ENCODE data around the gene SSC4D. TPM values are rescaled to one million over a fixed set of nuclear protein-coding genes. Genes with fewer than 3 reads are reported as not detected.

SSC4D gene
- total and polyA plus RNA-seq, 9 of the 15 experiments (the other 6 are each of a cell fraction or from before 2014, with no cell fraction given): 0.06 to 1.1 (median 0.85) TPM; not detected in 1

GRCh38 chr7:76359111-76359977 lies 50.2 kb downstream of the SSC4D start:
- H3K9me3 ChIP-seq (replicated peaks; ENCODE audit: control insufficient read depth, insufficient read depth, low read depth, low read length): no peaks in the 10 kb centered on the region
- WGBS (ENCODE audit: insufficient coverage, low coverage, missing lambda C conversion rate): under 1% methylated on average over 34 of the region's 41 CpGs
- peaks cover 45% of the 10 kb centered on the region for H3K79me2 ChIP-seq (ENCODE audit: control insufficient read depth, insufficient read depth, low read length)
- intact Hi-C loops (cut with micrococcal nuclease): loop anchor here (1.0 to 2.0 kb wide), 2 partner anchors 33 to 41 kb away; no protein-coding TSS in a partner anchor
- peak overlapping the region; percentile 94 for H3K4me3 ChIP-seq
- TSS peak; percentile 99 for BruUV-seq (replicated peaks)
- H3K9ac ChIP-seq (ENCODE audit: insufficient read depth in 1 of 2, low read depth in 2 of 2, low read length in 2 of 2): peak overlapping the region; percentile 84 to 99
- in situ Hi-C loops (cut with MboI): no loop called here
- no peaks in the 10 kb centered on the region for H3K27me3 ChIP-seq (ENCODE audit: control insufficient read depth in 2 of 2, insufficient read depth in 2 of 2, low read length in 2 of 2)
- H3K9me1 ChIP-seq (ENCODE audit: control insufficient read depth, insufficient read depth, low read length): no peaks in the 10 kb centered on the region
- peak overlapping the region; percentile 90 for H3K27ac ChIP-seq (ENCODE audit: extremely low read depth, low read depth, low read length)
- peaks cover 33% of the 10 kb centered on the region for H4K20me1 ChIP-seq (replicated peaks; ENCODE audit: control insufficient read depth, insufficient read depth, low read length)
- ChIA-PET POLR2A (interaction anchor here (0.5 to 2.7 kb wide), 12 partner anchors 10 to 1448 kb away, joined by 3 to 24 read pairs (median 4); no protein-coding TSS in a partner anchor), CTCF (ENCODE audit: low intra/inter-chr PET ratio) (no interaction called here)
- FAIRE-seq: peak; percentile 81
- ATAC-seq: peak; percentile 94
- peak; percentile 98 to 99 (median 99) for DNase-seq (ENCODE audit: extremely low read depth in 1 of 4, low spot score in 3 of 4)
- H3K4me1 ChIP-seq (replicated peaks in 1 of 2; ENCODE audit: control insufficient read depth in 2 of 2, insufficient read depth in 2 of 2, low read length in 2 of 2): peaks cover 15 to 32% of the 10 kb centered on the region in 2 experiments
- H2AFZ ChIP-seq (ENCODE audit: low read depth, low read length): peak overlapping the region; percentile 92
- peak overlapping the region; percentile 87 for H3K4me2 ChIP-seq (ENCODE audit: insufficient read depth, low read length)
- peaks cover 36% of the 10 kb centered on the region for H3K36me3 ChIP-seq (ENCODE audit: control insufficient read depth, insufficient read depth, low read length)
- TF ChIP-seq HSF4 (CRISPR knock-in tag; IDR thresholded peaks at IDR 0.05; ENCODE audit: borderline replicate concordance): no peak
- peak in 1 of 2 experiments; percentile 93; a peak in 2 of 4 replicates for TF ChIP-seq KDM4B (IDR thresholded peaks at IDR 0.05; ENCODE audit: borderline replicate concordance in 2 of 2, low read depth in 1 of 2)
- no peak for TF ChIP-seq FOXM1 (IDR thresholded peaks at IDR 0.05; ENCODE audit: low read depth)
- no peak for TF ChIP-seq FOXM1 (CRISPR knock-in tag; IDR thresholded peaks at IDR 0.05; ENCODE audit: low read depth)
- no peak for TF ChIP-seq ZNF324 (CRISPR knock-in tag; IDR thresholded peaks at IDR 0.05)
- no peak for TF ChIP-seq FOS (IDR thresholded peaks at IDR 0.05; ENCODE audit: extremely low read depth, insufficient read length)
- TF ChIP-seq KAT8 (IDR thresholded peaks at IDR 0.05; ENCODE audit: low read depth): no peak
- TF ChIP-seq ZC3H4 (CRISPR knock-in tag; IDR thresholded peaks at IDR 0.05; ENCODE audit: borderline replicate concordance): no peak
- no peak for TF ChIP-seq ZNF282 (CRISPR knock-in tag; IDR thresholded peaks at IDR 0.05)
- TF ChIP-seq ZNF589 (CRISPR knock-in tag; IDR thresholded peaks at IDR 0.05; ENCODE audit: low read depth): peak; percentile 86
- no peak for TF ChIP-seq CBFA2T2 (conservative IDR thresholded peaks at IDR 0.05)
- no peak for TF ChIP-seq FUS (optimal IDR thresholded peaks at IDR 0.05; ENCODE audit: low read depth, low read length)
- TF ChIP-seq ZNF79 (CRISPR knock-in tag; IDR thresholded peaks at IDR 0.05; ENCODE audit: low read depth): no peak
- no peak for TF ChIP-seq NCOA4 (IDR thresholded peaks at IDR 0.05; ENCODE audit: partially characterized antibody)
- peak; percentile 4 for TF ChIP-seq CXXC5 (CRISPR knock-in tag; IDR thresholded peaks at IDR 0.05)
- TF ChIP-seq HNRNPLL (IDR thresholded peaks at IDR 0.05; ENCODE audit: low read depth, low read length, poor library complexity, severe bottlenecking): no peak
- TF ChIP-seq ZNF583 (CRISPR knock-in tag; IDR thresholded peaks at IDR 0.05): 0 out of 2 replicates have a peak, but pooled peaks have one; percentile 52
- no peak for TF ChIP-seq SRSF7 (optimal IDR thresholded peaks at IDR 0.05; ENCODE audit: low read depth, low read length)
- TF ChIP-seq EGR1 (conservative IDR thresholded peaks at IDR 0.05): peak; percentile 78
- TF ChIP-seq ZBTB12 (CRISPR knock-in tag; IDR thresholded peaks at IDR 0.05): no peak
- TF ChIP-seq LCOR (CRISPR knock-in tag; IDR thresholded peaks at IDR 0.05): peak; percentile 30; the same call in 1 of the 2 replicates
- TF ChIP-seq COPS2 (conservative IDR thresholded peaks at IDR 0.05): no peak
- TF ChIP-seq SIN3B (IDR thresholded peaks at IDR 0.05; ENCODE audit: low read depth): no peak
- TF ChIP-seq ZNF212 (CRISPR knock-in tag; IDR thresholded peaks at IDR 0.05): no peak

Measured in K562 (cell line).